Esophagus mucosa (tissue), 1 donor: ENCODE measurements around the gene TMEM141. TPM values are rescaled to one million over a fixed set of nuclear protein-coding genes. Genes with fewer than 3 reads are reported as not detected.
"Not testable (repeated sequence)": the region's sequence is repeated elsewhere in the genome, so short reads cannot be mapped to it uniquely, and the experiment has no call there.

Experiments used
- ATAC-seq: fragments of 200-7000 bp; cut with Tn5 transposase; one replicate; pipeline ENCODE4 v1.9.1; 2020
- total RNA-seq: library from RNA; stranded (reverse); gene quantifications from one replicate; pipeline ENCODE4 v1.2.4, GENCODE V29; 2023
- donor health status: DM: yes; HTN: yes; CAD: no.

The TMEM141 gene
- total RNA-seq, 1 donor from 2014 or later, result 102 TPM

DNA sequence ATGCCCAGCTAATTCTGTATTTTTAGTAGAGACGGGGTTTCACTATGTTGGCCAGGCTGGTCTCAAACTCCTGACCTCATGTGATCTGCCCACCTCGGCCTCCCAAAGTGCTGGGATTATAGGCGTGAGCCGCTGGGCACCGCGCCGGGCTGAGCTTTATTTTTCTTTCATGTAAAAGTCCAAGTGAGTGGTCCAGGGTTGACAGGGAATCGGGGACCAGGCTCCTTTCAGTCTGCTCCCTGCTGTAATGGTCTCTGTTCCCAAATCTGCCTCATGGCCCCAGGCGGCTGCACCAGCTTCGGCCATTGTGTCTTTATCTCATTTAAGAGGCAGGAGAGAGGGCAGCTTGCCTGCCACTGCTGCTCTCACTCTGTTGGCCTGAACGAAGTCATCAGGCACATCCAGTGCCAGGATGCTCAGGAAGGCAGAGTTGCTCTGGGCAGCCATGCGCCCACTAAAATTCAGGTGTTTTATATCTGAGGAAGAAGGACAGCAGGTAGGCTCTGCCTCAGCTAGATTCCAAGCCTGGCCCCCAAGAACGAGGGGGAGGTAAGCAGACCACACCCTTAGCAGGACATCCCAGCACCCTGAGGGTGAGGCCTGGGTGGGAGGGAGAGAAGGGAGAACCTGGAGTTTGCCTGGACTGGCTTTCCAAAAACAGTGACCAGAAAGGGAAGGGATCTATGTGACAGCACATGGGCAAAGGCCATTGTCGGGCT lies 3.3 kb downstream of the TMEM141 start:
- no peak for ATAC-seq

DNA sequence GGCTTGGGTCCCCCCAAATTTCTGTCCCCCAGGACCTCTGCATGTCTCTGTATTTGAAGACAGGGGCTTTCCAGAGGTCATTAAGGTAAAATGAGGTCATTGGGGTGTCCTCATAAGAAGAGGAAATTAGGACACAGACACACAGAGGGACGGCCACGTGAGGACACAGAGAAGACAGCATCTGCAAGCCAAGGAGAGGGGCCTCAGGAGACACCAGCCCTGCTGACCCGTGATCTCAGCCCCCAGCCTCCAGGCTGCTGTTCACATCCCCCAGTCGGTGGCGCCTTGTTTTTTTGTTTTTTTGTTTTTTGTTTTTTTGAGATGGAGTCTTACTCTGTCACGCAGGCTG lies 3.8 kb downstream of the TMEM141 start:
- no peak for ATAC-seq

DNA sequence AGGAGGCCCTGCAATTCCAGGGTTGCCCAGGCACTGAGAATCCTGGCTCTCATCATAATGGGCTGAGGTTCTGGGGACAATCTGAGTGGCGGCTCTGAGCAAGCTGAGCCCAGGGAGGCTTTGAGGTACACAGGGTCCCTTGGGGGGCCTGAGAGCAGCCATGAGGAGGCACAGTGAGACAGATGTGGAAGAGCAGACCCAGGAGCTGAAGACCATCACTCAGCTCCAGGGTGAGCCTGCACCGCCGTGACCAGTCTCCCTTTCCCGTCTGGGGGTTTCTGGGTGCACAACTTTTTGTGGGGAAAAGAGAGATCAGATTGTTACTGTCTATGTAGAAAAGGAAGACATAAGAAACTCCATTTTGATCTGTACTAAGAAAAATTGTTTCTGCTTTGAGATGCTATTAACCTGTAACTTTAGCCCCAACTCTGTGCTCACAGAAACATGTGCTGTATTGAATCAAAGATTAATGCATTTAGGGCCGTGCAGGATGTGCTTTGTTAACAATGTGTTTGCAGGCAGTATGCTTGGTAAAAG lies 5.2 kb downstream of the TMEM141 start, which contains the start of gene CCDC183:
Gene CCDC183, plus strand, starts transcription at position 101 of the 537 bp plus-strand sequence. Its CDS starts 60 bp downstream, at position 161.
- no peak for ATAC-seq

DNA sequence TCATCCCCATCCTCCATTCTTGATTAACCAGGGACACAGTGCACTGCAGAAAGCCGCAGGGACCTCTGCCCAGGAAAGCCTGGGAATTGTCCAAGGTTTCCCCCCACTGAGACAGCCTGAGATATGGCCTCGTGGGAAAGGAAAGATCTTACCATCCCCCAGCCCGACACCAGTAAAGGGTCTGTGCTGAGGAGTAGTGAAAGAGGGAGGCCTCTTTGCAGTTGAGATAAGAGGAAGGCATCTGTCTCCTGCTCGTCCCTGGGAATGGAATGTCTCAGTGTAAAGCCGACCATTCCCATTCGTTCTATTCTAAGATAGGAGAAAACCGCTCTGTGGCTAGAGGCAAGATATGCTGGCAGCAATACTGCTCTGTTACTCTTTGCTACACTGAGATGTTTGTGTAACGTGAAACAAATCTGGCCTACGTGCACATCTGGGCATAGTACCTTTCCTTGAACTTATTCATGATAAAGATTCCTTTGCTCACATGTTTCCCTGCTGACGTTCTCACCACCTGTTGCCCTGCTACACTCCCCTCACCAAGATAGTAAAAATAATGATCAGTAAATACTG lies 5.7 kb downstream of the TMEM141 start:
- not testable (repeated sequence) for ATAC-seq

DNA sequence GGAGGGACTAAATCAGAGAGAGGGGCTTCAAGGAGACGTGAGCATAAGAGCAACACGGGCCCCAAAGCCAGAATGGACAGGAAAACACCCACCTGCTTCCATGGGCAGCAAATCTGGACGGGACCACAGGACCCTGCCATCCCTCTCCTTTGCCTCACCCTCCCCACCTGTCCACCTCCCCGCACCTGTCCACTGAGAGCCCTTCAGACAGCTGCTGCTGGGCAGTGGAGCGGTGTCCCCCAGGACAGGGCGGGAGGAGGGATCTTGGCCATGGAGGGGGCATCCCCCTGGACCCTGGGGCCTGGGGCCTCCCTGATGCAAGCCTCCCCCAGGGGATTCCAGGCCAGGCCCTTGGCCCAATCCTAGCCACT lies 7.5 kb downstream of the TMEM141 start:
- ATAC-seq, result peak; percentile 0

DNA sequence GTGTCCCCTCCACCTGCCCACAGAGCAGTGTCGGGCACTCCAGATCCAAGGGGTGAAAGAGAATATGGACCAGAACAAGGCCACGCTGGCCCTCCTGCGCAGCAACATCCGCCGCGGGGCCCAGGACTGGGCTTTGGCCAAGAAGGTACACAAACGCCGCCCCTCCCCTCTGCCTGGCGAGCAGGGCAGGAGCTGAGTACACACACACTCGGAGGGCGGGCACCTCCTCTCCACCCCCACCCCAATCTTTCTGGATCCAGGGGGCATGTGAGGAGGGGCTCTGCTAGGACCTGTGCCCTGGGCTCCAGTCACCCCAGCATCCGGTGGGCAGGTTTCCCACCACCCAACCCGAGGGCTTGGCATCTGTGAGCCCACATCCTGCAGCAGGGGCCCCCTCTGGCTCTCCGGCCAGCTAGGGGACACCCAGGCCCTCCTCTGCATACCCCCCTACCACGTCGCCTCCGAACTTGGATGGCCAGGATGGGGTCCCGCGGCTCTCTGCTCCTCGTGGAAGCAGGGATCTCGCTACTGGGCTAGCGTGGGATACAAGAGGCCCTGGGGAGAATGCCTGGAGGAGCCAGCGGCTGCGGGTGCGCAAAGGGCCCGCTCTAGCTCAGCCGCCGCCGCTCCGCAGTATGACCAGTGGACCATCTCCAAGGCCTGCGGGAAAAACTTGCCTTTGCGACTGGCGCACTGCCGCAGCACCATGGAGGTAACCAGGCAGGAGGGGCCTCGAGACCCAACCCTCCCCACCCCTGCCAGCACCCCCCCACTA lies 8.1 kb downstream of the TMEM141 start:
- ATAC-seq, result peak; percentile 3

DNA sequence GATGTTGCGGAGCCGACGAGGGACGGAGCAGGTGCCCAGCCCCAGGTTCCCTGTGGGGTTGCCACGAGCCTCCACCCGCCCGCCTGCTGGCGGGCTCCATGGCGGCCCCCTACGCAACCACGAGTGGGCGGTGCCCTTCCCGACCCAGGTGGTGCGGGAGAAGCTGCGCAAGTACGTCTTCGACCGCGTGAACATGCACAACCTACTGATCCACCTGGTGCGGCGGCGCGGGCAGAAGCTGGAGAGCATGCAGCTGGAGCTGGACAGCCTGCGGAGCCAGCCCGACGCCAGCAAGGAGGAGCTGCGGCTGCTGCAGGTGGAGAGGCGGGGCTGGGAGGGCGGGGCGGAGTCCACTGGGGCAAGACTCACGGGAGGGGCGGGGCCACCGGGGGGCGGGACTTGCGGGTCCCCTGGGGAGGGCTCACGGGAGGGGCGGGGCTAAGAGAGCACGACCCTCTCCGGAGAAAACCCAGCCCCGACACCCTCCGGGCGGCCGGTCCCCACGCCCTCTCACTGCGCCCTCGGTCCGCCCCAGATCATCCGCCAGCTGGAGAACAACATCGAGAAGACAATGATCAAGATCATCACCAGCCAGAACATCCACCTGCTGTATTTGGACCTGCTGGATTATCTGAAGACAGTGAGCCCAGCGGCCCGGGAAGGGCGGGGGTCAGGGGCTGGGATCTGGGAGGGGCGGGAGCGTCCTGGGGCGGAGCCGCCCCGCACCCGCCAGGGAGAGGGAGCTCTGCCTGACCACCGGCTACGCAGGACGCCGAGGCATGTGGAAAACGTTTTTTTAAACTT lies 8.9 kb downstream of the TMEM141 start:
- ATAC-seq, result peak; percentile 71

DNA sequence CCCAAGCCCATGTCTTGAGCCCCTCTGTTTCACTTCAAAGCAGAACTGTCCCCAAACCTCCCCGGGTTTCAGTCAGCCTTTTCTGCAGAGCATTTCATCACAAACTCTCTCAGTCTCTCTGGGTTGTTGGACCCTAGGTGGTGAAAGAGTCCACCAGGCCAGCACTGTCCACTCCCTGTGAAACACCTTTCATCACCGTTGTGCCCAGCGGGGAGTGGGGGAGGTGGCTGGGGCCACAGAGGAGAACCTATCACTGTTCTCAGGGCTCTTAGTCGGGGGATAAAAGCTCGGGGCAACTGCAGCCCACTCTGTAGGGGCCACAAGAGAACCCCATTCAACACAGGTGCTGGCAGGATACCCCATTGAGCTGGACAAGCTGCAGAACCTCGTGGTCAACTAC lies 11.2 kb downstream of the TMEM141 start:
- ATAC-seq, result no peak

DNA sequence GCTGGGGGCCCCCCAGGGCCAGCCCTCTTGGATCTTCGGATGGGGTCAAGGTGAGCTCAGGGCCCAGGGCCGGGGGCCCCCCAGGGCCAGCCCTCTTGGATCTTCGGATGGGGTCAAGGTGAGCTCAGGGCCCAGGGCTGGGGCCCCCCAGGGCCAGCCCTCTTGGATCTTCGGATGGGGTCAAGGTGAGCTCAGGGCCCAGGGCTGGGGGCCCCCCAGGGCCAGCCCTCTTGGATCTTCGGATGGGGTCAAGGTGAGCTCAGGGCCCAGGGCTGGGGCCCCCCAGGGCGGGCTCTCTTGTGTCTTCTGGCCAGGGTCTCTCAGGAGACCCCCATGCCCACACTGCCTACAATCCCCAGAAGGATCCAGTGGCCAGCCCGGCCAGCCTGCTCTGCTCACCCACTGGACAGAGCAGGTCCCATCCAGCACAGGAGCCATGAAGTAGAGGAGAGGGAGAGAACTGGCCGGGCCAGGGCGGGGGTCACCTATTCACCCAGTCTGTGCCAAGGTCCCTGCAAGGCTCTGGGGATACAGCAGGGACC lies 11.9 kb downstream of the TMEM141 start:
- ATAC-seq, result not testable (repeated sequence)

DNA sequence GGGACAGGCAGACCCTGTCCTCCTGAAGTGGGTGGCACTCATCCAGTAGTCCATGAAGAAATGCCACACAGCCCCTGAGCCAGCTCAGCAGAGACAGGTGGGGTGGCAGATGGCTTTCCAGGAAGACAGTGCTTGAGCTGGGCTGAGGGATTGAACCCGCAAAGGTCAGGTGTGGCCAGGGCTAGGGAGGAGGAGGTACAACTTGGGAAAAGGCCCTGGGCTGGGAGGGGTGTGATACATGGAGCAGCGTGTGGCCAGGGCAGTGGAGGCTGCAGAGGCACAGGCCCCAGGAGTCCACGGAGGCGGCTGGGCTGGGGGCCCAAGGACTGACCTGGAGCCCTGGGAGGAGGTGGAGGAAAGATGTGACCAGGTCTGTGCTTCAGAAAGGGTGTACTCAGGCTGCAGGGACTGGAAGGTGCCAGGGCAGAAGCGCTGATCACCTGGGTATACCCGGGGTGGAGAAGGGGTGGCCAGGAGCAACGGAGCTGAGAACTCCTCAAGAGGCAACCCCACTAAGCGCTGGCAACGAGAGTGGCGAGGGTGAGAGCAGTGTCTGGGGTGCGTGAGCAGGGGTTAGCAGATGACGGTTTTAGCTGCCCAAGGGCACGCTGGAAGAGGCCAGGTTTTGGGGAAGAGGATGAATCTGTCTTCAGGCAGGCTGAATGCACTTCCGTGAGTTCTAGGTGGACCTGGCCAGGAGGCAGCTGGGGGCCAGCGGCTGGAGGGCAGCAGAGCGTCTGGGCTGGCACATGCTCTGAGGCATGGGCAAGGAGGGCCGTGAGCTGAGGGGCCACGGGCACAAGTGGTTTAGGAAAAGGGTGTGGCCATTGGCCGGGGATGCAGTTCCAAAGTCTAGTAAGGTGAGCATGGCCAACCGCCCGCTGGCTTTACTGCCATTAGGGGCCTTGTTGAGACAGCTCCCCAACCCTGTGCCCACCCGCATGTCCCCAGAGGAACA lies 12.7 kb downstream of the TMEM141 start:
- ATAC-seq, result no peak

DNA sequence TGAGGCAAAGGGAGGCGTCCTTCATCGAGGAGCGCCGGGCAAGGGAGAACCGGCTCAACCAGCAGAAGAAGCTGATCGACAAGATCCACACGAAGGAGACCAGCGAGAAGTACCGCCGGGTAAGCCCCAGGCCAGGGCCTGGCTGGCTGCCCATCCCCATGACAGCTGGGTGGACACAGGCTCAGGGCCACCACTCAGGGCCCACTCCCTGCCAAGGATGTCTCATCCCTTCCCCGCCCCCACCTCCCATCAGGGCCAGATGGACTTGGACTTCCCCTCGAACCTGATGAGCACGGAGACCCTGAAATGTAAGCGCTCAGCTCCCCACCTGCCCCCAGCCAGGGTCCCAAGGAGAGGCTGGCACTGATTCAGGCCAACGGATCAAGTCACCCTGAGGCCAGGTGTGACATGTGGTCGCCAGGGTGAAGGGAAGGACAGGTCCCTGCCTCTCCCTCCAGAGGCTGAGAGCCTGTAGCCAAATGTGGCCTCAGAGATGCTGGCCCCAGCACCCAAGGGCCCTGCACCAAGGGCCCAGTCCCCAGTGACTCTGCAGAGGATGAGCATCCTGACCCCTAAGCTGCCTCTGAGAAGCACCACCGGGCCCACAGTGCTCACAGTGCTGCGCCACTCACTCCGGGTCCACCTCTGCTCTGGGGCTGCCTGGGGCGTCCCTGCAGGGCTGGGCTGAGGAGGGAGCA lies 13.5 kb downstream of the TMEM141 start:
- no peak for ATAC-seq

DNA sequence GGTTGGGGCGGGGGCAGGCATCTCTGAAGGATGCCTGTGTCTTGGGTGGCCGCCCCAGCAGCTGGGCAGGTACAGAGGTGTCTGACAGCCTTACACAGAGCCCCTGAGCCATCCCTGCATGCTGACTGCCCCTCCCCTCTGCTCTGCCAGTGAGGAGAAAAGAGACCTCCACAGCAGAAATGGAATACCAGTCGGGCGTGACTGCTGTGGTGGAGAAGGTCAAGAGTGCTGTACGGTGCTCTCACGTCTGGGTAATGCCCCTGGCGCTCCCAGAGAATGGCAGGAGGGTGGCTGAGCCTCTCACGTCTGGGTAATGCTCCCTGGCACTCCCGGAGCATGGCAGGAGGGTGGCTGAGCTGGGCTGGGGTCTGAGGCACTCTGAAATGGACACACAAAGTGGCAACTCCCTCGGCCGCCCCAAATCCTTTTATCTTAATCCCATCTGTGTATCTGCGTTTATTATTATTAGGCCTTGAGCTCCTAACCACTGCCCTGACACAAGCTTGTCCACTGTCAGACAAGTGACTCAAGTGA lies 14.1 kb downstream of the TMEM141 start:
- ATAC-seq, result no peak

DNA sequence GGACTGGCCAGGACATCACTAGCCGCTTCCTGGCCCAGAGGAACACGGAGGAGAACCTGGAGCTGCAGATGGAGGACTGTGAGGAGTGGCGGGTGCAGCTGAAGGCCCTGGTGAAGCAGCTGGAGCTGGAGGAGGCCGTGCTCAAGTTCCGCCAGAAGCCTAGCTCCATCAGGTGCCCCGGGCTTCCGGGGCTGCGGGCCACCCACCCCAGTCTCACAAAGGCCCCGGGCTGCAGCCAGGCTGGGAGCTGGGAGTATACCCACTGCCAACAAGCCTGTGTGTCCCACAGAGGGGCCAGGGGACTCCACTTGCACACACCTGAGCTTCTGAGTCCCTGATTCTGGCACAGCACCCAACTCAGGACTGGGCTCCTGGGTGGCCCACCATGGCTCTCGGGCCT lies 14.9 kb downstream of the TMEM141 start:
- no peak for ATAC-seq

DNA sequence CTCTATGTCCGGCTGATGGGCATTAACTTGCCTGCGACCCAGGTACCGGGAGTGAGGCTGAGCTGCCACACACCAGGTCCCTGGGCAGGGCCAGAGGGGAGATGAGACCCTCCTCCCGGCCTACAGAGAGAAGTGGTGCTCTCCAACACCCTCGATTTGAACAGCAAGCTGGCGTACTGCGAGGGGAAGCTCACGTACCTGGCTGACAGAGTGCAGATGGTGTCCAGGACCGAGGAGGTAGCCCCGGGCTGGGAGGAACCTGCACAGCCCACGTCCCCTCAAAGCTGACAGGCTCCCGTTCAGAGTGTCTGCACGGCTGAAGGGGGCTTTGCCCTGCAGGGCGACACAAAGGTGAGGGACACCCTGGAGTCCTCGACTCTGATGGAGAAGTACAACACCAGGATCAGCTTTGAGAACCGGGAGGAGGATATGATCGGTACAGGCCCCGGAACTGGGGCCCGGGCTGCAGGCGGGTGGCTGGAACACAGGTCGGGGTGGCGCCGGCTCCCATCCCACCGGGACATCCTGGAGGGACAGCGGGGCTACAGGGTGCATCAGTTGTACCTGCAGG lies 15.6 kb downstream of the TMEM141 start:
- peak; percentile 2 for ATAC-seq

DNA sequence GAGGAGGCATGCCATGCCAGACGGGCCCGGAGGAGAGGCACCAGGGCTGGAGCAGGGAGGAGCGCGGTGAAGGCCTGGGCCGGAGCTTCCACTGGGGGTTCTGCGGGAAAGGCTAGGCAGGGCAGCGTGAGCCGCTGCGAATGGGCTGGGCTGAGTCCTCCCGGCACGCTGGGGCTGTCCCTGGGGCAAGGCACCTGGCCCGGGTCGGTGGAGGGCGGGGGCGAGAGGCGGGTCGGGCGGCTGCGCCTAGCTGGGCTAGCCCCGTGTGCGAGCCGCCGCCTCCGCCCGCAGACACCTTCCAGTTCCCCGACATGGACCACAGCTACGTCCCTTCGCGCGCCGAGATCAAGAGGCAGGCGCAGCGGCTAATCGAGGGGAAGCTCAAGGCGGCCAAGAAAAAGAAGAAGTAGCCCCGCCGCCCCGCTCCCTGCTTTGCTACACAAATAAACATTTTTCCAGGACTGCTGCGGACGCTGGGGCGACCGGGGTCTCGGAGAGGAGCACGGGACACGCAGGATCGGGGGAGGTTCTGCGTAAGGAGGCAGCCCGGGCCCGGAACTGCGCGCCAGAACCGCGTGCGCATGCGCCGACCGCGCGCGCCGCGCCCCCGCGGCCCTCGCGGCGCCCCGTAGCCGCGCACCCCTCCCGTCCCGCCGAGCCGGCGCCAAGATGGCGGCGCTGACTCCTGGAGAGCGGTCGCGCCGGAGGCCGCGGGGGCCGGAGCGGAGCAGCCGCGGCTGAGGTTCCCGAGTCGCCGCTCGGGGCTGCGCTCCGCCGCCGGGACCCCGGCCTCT lies 16.3 kb downstream of the TMEM141 start, which contains the start of gene RABL6:
Gene RABL6, plus strand, starts transcription at position 668 of the 794 bp plus-strand sequence. CDS start 249 bp downstream, outside the sequence.
- ATAC-seq, result peak; percentile 76

DNA sequence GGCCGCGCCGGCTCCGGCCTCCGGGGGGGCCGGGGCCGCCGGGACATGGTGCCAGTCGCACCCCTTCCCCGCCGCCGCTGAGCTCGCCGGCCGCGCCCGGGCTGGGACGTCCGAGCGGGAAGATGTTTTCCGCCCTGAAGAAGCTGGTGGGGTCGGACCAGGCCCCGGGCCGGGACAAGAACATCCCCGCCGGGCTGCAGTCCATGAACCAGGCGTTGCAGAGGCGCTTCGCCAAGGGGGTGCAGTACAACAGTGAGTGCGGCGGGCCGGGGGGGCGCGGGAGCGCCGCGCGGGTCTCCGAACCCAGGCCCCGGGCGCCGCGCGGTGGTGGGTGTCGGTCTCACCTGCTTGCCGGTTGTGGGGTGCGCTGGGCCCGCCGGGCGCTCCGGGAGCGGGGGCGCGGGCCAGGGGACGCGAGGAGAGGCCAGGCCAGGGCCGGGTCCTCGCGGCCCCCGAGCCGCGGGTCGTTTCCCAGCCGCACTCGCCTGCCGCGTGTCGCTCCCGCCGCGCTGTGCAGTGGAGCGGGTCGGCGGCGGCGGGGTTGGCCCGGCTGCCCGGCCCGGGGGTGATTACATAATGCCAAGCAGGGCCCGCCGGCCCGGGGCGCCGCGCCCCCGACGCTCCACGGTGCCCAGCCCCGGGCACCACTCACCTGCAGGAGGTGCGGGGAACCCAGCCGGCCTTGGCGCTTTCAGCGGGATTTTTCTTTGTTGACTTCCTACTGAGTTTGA lies 17.1 kb downstream of the TMEM141 start:
- ATAC-seq, result peak; percentile 17

DNA sequence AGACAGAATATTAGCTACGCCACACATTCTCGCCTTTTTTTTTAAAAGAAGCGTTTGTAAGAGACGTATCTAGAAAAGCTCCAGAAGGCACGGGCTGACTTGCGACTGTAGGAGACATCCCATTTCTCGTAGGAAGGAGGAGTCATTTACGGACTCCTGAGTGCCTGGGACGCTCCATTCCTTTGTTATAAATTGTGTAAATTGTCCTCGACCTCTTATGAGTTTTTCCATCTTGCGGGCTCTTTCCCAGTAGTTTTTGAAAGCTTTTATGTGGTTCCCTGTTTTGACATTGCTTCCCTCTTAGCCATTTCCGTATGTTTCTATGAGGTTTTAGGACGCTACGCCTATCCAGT lies 17.6 kb downstream of the TMEM141 start:
- ATAC-seq, result no peak
